Renal cortex interstitium (tissue), 15 donors: Measurements from ENCODE around the gene GK2. TPM values are rescaled to one million over a fixed set of nuclear protein-coding genes. Genes with fewer than 3 reads are reported as not detected.
A peak's percentile ranks its signal among the peaks of the same experiment; 100 is the strongest.

Experiments used
- DNase-seq, 11 donors: peaks; one replicate each; pipeline ENCODE4 v3.0.0-alpha.2; 2013; ENCODE audit warnings: low read depth in 9 of 11, low spot score in 4 of 11; ENCODE audit errors: extremely low read depth in 1 of 11
- long read RNA-seq, 16 experiments: transcript quantifications; one replicate each; lab custom pipeline, GENCODE V29; 2026
- polyA plus RNA-seq, 3 donors: library from polyadenylated mRNA; unstranded; fragments of 120-200 nt; gene quantifications; one replicate each; pipeline ENCODE4 v1.2.1, GENCODE V29; 2013; ENCODE audit not compliant: insufficient read length in 3 of 3

Gene GK2
- under 1 TPM in 1 of 3 donors, not detected in 2; 0.09 TPM for polyA plus RNA-seq
- long read RNA-seq, donor 1: 0 reads
- long read RNA-seq, donor 2: 0 reads
- long read RNA-seq, donor 3: 0 reads
- long read RNA-seq, donor 4: 0 reads
- long read RNA-seq, donor 5: 0 reads
- long read RNA-seq, donor 6: 0 reads
- long read RNA-seq, donor 7: 0 reads
- long read RNA-seq, donor 8: 0 reads
- long read RNA-seq, donor 9: 0 reads
- long read RNA-seq, donor 10: 0 reads
- long read RNA-seq, donor 11: 0 reads
- long read RNA-seq, donor 12: 0 reads
- long read RNA-seq, donor 13: 0 reads
- long read RNA-seq, donor 14: 0 reads
- long read RNA-seq, donor 15: 0 reads
- long read RNA-seq, donor 16: 0 reads

DNA sequence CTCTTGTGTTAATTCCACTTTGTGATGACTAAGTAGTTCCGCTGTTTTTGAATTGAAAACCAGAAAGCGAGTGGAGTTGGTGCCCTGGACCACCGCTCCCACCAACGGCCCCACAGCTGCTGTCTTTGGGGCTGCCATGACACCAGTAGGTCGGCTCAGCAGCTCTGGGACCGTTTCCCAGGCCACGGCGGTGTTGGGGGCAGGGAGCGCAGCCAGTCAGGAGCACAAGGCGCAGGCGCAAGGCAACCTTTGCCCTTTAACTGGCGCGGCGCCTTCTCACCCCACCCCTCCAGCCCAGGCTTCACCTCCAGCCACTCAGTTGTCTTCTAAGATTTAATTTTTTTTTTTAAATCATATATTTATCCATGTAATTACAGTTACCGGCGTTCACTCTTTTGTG lies at the start of gene GK2:
Gene GK2 (minus strand): TSS at position 166 of the 400 bp plus-strand sequence. CDS start 28 bp downstream, at position 138.
- no peak for DNase-seq

DNA sequence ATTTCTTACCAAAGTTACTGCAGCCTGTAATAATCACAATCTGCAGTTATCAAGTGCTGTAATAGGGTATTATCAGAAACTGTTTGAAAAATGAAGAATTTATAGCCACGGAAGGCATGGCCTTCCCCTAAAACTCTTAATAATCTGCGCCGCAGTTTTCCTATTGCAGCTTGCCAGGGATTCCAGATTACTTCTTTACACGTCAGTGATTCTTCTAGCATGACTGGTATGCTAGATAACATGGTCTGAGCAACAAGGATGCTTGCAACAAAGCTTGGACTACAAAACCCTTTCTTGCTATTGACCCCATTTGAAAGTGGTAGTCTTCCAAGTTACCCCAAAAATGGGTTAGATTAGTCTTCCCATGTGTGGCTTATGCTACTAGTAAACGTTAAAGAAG lies 47.2 kb upstream of the GK2 start:
- no peak for DNase-seq

DNA sequence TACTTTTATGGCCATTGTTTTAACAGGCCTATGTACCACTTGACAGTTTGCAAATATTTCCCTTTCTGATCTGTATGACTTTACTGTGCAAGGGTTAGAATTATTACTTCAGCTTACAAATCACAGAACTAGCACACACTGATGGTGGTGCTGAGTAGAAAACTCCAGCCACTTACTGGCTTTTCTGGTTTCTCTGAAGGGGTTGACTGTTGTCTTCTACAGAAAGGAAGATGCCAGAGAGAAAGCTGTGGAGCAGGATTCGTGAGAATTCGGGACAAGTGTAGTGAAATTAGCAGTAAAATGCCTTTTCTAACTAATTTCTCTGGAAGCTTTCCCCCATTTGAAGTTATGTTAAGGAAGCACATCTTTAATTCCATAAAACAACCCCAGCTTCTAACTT lies 46.6 kb upstream of the GK2 start:
- DNase-seq: no peak

DNA sequence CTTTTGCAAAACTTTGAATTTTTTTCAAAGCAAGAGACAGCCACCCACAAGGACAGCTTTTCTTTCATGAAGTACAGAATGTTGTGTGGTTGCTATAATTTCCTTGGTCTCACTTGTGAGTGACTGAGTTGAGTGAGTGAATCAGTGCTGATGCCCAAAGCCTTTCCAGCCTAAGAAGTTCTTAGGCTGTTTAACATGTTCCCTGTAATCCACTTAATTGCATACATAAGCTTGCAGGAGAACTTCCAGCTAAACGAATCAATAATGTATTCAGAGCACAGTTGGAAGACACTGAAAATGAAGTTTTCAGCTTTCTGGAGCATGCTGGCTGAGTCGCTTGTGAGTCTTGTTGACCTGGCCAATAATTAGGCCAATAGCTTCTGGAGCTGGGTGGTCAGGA lies 42.0 kb upstream of the GK2 start:
- DNase-seq: no peak

- DNase-seq: no peak
These were observed 38.1 kb upstream of the GK2 start for GRCh38 chr4:79446145-79446544.

DNA sequence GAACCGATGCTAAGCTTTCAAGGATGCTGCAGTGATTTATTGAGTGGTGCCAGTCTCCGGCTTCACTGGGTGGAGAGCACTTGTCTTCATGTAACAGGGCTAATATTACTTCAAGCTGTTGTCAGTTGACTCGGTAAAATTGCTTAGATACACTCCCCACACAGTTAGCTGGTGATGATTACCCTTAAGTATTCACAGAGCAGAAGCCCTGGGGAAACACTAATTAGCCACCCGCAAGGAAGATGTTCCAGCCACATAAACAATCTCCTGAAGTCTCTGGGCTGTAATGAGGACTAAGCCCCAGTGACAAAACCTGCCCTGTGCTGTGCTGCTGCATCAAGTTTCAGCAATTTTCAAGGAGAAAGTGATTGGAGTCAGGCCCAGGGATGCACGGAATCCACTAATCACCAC lies 37.3 kb upstream of the GK2 start:
- peak; percentile 2 to 62 (median 27) for DNase-seq

- DNase-seq: no peak
These were observed 34.4 kb upstream of the GK2 start for GRCh38 chr4:79442422-79442821.

DNA sequence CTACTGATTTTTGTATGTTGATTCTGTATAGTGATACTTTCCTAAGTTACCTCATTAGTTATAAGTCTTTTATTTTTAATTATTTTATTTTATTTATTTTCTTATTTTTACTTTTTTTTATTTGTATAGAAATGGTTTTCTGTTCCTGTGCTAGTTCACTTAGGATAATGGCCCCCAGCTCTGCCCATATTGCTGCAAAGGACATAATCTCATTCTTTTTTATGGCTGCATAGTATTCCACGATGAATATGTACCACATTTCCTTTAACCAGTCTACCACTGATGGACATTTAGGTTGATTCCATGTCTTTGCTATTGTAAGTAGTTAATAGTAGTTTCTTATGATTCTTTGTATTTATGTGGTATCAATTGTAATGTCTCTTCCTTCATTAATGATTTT lies 31.5 kb upstream of the GK2 start:
- no peak for DNase-seq

- DNase-seq: no peak
These were observed 23.8 kb upstream of the GK2 start for GRCh38 chr4:79431839-79432238.

GRCh38 chr4:79429113-79429903 lies 21.3 kb upstream of the GK2 start:
- no peak for DNase-seq

DNA sequence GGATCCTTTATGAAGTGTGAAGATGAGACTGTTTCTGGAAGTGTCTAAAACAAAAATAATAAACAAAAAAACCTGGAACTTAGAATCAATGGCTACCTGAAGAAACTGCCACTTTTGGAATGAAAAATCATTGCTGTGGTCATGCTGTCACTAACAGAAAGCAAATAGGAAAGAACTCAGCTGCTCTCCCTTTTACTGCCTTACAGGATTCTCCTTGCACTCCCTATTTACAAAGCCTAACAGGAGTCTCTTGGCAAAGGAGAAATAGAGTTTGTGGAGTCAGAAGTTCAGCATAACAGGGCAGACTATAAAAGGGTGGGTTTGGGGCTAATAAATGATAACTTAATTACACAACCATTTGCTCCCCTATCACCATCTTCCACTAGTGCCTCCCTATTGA lies 19.0 kb upstream of the GK2 start:
- peak in 1 of 11 donors; percentile 1 for DNase-seq

- no peak for DNase-seq
These were observed 17.6 kb upstream of the GK2 start for GRCh38 chr4:79425586-79425985.

DNA sequence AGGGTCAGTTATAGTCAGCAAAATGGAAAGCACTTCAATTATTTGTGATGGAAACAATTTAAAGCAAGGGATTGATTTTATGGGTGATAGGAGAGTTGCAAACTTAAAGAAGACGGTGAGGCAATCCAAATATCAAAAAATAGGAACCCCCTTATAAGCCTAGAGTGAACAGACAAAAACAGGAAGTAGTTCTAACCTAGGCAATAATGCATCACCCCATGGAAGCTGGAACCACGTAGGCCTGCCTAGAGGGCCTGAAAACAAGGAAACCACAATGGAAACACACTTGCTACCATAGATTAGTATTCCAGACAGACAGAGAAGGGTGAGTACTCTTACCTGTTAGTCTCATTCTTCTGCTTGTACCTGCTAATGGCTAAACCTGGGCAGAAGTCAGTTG lies 13.5 kb upstream of the GK2 start:
- DNase-seq: no peak

DNA sequence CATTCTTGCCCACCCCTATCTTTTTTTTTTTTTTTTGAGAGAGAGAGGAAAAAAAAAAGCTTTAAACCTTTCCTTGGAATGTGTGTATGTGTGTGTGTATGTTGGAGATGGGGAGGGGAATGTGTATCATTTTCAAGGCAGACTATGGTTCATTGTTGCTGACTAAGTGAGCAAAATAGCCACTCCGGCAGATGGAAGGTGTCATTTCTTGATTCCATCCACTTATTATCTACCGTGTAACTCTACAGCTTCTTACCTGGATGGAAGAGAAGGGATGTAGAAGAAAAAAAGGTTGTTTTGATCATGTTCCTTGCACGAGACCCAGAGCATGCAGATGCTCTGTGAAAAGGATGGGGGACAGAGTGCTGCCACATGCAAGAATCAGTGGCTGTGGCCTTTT lies 5.9 kb upstream of the GK2 start:
- DNase-seq: no peak

- no peak for DNase-seq
These were observed 5.2 kb upstream of the GK2 start for GRCh38 chr4:79413032-79413885.

DNA sequence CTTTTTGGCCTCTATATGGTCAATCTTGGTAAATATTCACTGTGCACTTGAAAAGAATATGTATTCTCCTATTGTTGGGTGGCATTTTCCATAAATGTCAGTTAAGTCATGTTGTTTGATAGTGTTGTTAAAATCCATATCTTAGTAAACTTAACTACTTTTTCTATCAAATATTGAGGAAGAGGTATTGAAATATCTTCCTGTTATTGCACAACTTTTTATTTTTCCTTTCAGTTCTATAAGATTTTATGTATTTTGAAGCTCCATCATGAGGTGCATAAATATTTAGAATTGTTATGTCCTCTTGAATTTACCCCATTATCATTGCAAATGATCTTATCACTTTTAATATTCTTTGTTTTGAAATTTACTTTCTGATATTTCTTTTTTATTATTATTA lies 3.4 kb downstream of the GK2 start:
- DNase-seq: no peak

DNA sequence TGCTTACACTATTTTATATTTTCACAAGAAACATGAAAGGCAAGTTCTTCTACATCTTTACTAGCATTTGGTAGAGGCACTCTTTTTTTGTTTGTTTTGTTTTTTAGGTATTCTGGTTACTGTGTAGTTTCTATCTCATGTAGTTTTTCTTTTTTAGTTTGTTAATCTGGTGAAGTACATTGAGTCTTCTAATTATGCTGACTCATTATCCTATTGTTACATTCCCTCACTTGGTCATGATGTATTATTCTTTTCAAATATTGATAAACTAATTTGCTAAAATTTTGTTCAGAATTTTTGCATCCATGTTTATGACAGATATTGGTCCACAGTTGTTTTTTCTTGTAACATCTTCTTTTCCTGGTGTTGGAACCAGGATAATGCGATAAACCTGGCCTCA lies 4.7 kb downstream of the GK2 start:
- DNase-seq: no peak

GRCh38 chr4:79402332-79402851 lies 5.6 kb downstream of the GK2 start:
- no peak for DNase-seq

GRCh38 chr4:79399076-79399475 lies 9.0 kb downstream of the GK2 start:
- DNase-seq: no peak
